KG1 (cell line): ENCODE measurements around the gene ECT2L.

Experiments used
- DNase-seq: peaks from one replicate; lab custom pipeline; 2025; lab: John Stamatoyannopoulos, UW

Gene ECT2L

GRCh38 chr6:138862456-138862855, 66.6 kb downstream of the ECT2L start:
- DNase-seq, result no peak

DNA sequence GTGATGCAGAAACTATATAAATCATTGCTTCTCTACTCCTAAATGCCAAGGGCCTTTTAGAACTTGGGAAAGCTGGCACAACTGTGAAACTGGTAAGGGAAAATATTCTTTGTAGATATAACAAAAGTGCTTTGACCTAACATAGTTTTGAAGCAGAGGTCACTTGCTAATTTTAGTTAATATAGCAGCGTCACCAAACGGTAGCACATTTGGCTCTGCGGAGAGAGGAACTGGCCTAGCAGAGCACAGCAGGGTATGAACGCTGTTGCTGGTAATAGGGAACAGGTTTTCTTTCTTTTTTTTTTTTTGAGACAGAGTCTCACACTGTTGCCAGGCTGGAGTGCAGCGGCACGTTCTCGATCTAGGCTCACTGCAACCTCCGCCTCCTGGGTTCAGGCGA, 67.4 kb downstream of the ECT2L start:
- no peak for DNase-seq

DNA sequence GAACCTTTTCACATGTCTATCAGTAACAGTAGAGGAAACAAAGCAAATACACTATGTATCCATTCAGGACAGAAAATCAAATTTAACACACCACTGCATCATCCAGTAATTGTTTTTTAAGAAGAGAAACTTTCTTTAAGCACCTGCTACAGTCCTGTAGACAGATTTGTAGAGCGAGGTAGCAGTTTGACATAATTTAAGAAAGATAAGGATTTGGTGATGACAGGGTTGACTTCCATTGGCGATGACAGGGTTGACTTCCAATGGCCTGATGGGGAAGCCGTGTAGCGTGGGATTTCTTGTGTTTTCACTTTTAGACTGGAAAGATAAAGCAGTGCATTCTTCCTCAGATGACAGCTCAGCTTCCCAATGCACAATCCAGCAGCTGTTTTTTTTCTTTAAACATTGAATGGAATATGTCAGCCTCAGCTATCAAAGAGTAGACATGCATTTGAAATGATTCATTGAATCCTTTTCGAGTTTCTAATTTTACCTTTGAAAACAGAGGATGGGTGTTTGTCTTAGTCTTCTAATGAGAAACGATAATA, 68.5 kb downstream of the ECT2L start:
- DNase-seq, result no peak

DNA sequence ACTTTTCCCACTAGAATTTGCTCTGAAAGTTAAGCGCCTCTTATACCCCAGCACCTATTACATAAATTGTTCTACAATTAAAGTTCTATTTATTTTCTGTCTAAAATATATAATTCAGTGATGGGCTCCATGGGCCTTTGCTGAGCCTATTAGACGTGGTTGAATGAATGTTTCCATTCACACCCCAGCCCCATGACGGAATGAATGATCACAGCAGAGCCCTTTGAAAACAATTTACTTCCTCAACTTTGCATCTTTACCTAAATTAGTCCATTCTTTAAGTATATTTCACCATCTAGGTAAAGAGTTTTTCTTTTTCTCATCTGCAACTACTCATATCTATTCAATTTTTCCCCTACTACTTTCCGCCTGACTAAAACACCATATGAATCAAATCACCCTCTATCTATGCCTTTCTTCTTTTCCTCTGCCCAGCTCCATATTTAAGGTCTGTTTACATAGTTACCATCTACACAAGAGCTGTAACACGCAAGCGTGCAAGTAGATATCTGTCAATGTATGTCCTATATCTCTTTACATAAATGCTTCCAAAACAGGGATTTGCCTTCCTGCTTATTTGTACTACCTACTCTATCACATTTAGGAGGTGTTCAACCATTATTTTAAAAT, 69.7 kb downstream of the ECT2L start:
- DNase-seq, result no peak

- no peak for DNase-seq
These were observed 72.3 kb downstream of the ECT2L start for GRCh38 chr6:138868181-138868580.

- DNase-seq, result no peak
These were observed 73.5 kb downstream of the ECT2L start for GRCh38 chr6:138869398-138869797.

GRCh38 chr6:138873191-138873590, 77.3 kb downstream of the ECT2L start:
- DNase-seq, result no peak

DNA sequence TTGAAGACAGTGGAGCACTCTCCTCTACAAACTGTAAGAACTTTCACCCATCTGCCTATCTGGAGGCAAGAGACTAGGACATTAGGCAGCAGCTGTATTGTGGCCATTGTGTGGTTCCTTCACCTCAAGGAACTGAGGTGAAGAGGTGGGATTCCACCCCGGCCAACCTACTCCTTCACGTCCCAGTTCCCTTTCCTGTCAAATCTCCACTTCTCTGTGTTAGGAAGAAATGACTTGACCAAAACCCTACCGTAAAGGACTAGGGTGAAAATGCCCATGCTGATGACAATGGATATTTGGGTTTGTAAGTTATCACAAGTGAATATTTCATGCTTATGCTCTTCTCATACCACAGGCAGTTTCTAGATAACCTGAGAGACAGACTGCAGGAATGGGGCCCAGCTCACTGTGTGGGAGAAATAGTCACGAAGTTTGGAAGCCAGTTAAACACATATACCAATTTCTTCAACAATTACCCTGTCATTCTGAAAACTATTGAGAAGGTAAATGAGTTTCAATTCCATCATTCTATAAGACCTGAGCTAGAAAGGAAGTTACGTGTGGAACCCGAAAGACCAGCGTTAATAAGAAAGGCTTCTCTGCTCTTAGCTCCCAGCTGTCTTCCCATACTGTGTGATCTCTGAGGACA, 86.6 kb downstream of the ECT2L start:
- no peak for DNase-seq

DNA sequence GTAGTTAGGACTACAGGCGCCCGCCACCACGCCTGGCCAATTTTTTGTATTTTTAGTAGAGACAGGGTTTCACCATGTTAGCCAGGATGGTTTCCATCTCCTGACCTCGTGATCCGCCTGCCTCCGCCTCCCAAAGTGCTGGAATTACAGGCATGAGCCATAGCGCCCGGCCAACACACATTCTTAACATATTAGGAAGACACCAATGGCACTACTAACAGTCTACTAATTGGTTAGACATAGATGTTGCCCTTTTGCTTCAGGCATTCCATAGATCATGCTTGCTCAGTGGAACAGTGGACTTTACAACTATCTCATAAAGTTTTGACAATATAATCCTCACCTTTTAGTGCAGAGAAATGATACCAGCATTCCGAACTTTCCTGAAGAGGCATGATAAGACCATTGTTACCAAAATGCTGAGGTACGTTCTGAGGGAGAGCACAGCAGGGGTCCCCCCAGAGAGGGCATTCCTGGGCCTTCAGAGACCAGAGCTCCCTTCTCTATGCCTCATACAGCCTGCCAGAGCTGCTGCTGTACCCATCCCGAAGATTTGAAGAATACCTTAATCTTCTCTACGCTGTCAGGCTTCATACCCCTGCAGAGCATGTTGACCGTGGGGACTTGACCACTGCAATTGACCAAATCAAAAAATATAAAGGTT, 89.4 kb downstream of the ECT2L start:
- DNase-seq, result no peak

DNA sequence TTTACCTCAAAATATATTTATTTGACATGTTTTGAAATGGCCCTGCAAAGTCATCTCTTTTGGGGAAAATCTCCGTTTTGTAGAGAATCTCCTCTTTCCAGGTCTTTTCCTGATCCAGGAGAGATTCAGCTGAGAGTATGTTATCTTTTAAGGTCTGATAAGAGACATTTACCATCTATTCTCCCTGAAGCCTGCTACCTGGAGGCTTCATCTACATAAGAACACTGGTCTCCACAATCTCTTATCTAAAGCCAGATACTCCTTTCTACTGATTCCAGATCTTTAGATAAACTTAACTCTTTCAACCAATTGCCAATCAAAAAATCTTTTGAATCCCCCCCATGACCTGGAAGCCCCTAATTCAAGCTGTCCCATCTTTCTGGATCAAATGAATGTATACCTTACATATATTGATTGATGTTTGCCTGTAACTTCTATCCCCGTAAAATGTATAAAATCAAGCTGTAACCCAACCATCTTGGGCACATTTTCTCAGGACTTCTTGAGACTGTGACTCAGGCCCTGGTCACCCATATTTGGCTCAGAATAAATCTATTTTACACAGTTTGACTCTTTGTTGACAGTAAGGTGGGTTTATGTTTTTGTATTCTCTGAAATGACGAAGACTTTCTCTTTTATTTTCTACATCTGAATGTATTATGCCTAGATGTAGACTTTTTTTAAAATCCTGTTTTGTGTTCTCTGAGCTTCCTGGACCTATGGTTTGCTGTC, 95.5 kb downstream of the ECT2L start:
- no peak for DNase-seq

GRCh38 chr6:138896104-138896756, 100.3 kb downstream of the ECT2L start:
- no peak for DNase-seq

DNA sequence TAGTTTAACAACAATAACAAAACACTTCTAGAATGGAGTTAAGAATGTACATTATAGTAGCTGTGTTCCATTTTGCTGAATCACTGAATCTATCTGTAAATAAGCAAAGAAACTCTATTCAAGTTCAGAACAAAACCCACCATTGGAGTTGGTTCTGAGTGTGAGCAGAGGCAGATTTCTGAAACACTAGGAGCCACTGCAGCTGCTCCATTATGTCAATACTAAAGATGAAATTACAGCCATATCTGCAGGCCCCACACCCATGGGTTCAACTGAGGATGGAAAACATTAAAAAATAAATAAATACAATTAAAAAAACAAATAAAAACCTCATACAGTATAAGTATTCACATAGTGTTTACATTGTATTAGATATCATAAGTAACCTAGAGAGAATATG, 101.1 kb downstream of the ECT2L start:
- no peak for DNase-seq

DNA sequence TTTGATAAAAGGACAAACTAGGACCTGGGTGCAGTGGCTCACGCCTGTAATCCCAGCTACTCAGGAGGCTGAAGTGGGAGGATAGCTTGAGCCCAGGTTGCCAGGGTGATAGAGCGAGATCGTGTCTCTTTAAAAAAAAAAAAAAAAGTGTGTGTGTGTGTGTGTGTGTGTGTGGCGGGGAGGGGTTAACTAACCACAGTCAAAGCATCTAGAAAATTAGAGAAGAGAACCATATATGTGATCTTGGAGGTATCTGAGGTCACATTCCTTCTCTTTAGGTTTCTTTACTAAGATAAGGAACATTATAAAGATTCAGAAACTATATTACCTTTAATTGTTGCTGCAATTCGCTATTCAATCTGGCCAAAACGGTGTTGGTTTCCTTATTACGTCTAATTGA, 111.3 kb downstream of the ECT2L start:
- no peak for DNase-seq

DNA sequence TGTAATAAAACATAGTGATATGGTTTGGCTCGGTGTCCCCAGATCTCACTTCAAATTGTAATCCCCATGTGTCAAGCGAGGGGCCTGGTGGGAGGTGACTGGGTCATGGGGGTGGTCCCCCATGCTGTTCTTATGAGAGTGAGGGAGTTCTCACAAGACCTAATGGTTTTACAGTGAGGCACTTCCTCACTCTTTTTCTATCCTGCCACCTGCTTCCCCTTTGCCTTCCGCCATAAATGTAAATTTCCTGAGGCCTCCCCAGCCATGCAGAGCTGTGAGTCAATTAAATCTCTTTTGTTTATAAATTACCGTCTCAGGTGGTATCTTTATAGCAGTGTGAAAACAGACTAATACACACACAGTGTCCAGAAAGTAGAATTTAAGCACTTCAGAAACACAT, 113.6 kb downstream of the ECT2L start:
- no peak for DNase-seq

- DNase-seq, result no peak
These were observed 114.1 kb downstream of the ECT2L start for GRCh38 chr6:138909975-138910374.

- DNase-seq, result no peak
These were observed 116.4 kb downstream of the ECT2L start for GRCh38 chr6:138912308-138912707.

GRCh38 chr6:138914701-138915100, 118.8 kb downstream of the ECT2L start:
- no peak for DNase-seq

GRCh38 chr6:138920906-138921305, 125.0 kb downstream of the ECT2L start:
- DNase-seq, result no peak

DNA sequence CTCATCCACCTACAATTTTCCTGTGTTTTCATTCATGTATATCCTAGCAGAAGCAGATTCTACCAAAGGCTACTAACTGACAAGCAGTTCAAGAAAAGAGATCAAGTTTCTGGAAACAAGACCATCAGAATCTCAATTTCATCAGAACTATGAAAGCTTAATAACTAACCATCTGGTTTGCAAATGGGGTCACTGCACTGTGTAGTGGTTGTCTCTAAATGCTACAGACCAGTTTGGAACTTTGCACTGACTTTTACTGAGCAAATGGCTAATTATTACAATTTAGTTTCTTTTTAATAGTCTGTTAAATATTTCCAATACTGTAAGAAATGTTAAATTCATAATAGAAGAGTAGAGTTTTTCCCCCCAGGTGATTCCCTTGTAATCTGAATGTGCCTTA, 127.7 kb downstream of the ECT2L start:
- no peak for DNase-seq

DNA sequence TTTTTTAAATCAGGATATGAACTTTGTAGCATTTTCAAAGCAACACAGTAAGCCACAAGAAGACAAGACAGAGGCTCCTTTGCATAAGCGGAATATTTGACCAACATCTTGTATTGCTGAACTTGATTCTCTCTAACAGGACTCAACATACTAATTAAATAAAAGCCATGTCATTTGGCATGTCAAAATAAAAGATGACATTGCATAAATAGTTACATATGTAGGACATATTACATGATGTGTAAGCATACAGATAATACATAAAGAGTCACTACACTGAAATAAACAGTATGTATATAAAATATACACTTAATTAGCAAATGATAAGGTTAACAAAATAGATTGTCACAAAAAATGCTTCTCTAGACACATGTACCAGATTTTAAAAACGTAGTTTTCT, 129.9 kb downstream of the ECT2L start:
- no peak for DNase-seq

DNA sequence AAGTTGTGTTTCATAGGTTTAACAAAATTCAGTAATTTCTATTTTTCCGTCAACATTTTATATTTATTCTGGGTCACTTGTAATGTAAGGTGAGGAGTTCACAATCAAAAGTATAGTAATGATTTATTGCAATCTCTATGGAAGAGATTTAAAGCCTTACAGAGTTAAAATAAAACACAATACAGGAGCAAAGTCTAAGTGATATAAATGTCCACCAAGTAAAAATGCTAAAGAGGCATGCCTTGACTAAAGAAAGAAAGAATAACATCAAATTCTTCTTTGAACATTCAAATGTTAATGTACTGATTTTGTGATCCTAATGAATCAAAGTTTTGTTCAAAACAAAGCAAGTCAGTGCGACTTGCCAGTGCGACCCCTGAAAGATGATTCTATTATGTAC, 130.7 kb downstream of the ECT2L start:
- no peak for DNase-seq

DNA sequence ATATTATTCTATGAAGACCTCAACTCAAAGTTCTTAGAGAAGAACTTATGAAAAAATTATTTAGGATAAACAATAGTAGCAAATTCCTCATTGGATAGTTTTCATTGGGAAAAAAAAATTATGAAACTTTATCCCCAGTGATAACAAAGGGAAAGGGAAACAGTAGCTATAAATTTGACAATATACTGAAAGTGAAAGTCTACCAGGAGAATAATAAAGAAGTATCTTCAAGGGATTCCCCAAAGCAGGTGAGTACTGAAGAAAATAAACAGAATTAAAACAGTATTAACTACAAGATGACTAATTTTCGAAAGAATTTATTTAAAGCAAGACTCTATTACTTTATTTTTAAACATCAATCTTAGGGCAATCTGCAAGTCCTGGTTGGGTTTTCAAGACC, 135.8 kb downstream of the ECT2L start:
- DNase-seq, result no peak
